ENCODE measurements around the gene TDRD6. TPM values are rescaled to one million over a fixed set of nuclear protein-coding genes. Genes with fewer than 3 reads are reported as not detected.

TDRD6 gene
- total and polyA plus RNA-seq, 10 of the 15 experiments (the other 5 are each of a cell fraction or from before 2014, with no cell fraction given) = not detected

DNA sequence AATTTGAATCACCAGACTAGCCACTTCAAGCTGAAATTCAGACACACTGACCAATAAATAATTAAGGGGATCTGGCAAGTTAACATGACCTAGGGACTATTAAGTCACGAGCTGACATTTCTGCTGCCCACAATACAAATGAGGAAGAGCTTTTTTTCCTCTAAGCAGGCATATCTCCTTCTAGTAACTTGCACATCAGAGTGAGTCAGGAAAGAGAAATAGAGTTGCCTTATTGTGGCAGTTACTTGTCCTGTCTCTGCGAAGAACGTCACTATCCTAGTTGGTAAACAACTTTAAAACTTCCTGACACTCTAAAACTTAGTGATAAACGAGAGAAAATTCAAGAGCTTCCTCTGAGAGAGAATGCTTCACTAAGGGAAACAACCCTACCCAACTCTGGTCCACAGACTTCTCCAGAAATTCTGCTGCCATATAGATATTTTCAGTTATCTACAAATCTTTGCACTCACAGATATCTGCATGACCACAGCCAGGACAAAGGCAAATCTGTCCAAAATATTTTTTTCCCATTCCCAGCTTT lies 43.3 kb downstream of the TDRD6 start:
- SMC1A ChIA-PET (ENCODE audit: uncharacterized antibody, unreplicated experiment) = no interaction called here
- in situ Hi-C loops (cut with MboI) = no loop called here
- no TSS peak for BruUV-seq (replicated peaks)

More for the DNA sequence above, 43.3 kb downstream of the TDRD6 start:
- Histone ChIP-seq H4K20me1 (ENCODE audit: control insufficient read depth, insufficient read depth) (no peaks in the 10 kb centered on the region; the same call in 1 of the 2 replicates), H3K9me3 (replicated peaks; ENCODE audit: control insufficient read depth, insufficient read depth, low read length) (no peaks in the 10 kb centered on the region), H3K27me3 (replicated peaks in 1 of 2; ENCODE audit: control insufficient read depth in 2 of 2, insufficient read depth in 2 of 2, low read length in 1 of 2) (peaks cover 3 to 4% of the 10 kb centered on the region in 2 experiments; a peak in 3 of 4 replicates), H3K4me2 (ENCODE audit: control insufficient read depth, insufficient read depth) (no peak overlapping the region), H2AFZ (ENCODE audit: control insufficient read depth, low read depth, low read length) (no peak overlapping the region), H3K4me3 (no peak overlapping the region), H3K27ac (ENCODE audit: control insufficient read depth, insufficient read depth) (no peak overlapping the region), H3K4me1 (ENCODE audit: control insufficient read depth, insufficient read depth, low read length) (no peaks in the 10 kb centered on the region), H3K9ac (ENCODE audit: control insufficient read depth, insufficient read depth, low read length) (no peak overlapping the region), H3K36me3 (ENCODE audit: control insufficient read depth in 2 of 2, insufficient read depth in 2 of 2, low read length in 1 of 2) (no peaks in the 10 kb centered on the region), H3K79me2 (ENCODE audit: control insufficient read depth, insufficient read depth, low read length) (no peaks in the 10 kb centered on the region)
- FAIRE-seq (no peak), DNase-seq (ENCODE audit: low read depth, low spot score) (no peak), ATAC-seq (no peak)
- intact Hi-C loops (cut with micrococcal nuclease; ENCODE audit: unreplicated experiment) = no loop called here
- TF ChIP-seq ZNF217 (IDR thresholded peaks at IDR 0.05) = no peak
- no peak for TF ChIP-seq NFYA (IDR thresholded peaks at IDR 0.05; ENCODE audit: borderline replicate concordance, low read depth, low read length)
- TF ChIP-seq RAD21 (IDR thresholded peaks at IDR 0.05; ENCODE audit: insufficient read depth, low read depth, low read length) = no peak
- no peak for TF ChIP-seq ZNF24 (IDR thresholded peaks at IDR 0.05)
- no peak for TF ChIP-seq LARP7 (IDR thresholded peaks at IDR 0.05)
- TF ChIP-seq, protein P1, sequence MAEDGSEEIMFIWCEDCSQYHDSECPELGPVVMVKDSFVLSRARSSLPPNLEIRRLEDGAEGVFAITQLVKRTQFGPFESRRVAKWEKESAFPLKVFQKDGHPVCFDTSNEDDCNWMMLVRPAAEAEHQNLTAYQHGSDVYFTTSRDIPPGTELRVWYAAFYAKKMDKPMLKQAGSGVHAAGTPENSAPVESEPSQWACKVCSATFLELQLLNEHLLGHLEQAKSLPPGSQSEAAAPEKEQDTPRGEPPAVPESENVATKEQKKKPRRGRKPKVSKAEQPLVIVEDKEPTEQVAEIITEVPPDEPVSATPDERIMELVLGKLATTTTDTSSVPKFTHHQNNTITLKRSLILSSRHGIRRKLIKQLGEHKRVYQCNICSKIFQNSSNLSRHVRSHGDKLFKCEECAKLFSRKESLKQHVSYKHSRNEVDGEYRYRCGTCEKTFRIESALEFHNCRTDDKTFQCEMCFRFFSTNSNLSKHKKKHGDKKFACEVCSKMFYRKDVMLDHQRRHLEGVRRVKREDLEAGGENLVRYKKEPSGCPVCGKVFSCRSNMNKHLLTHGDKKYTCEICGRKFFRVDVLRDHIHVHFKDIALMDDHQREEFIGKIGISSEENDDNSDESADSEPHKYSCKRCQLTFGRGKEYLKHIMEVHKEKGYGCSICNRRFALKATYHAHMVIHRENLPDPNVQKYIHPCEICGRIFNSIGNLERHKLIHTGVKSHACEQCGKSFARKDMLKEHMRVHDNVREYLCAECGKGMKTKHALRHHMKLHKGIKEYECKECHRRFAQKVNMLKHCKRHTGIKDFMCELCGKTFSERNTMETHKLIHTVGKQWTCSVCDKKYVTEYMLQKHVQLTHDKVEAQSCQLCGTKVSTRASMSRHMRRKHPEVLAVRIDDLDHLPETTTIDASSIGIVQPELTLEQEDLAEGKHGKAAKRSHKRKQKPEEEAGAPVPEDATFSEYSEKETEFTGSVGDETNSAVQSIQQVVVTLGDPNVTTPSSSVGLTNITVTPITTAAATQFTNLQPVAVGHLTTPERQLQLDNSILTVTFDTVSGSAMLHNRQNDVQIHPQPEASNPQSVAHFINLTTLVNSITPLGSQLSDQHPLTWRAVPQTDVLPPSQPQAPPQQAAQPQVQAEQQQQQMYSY (CRISPR knock-in tag; IDR thresholded peaks at IDR 0.05) = no peak
- no peak for TF ChIP-seq ASH2L (IDR thresholded peaks at IDR 0.05; ENCODE audit: borderline replicate concordance, low read depth)
- no peak for TF ChIP-seq TCF12 (IDR thresholded peaks at IDR 0.05; ENCODE audit: low read depth, low read length)
- TF ChIP-seq ZNF384 (IDR thresholded peaks at IDR 0.05; ENCODE audit: borderline replicate concordance, low read depth, low read length) = no peak
- TF ChIP-seq NR2F1 (conservative IDR thresholded peaks at IDR 0.05) = no peak
- TF ChIP-seq, protein P2, sequence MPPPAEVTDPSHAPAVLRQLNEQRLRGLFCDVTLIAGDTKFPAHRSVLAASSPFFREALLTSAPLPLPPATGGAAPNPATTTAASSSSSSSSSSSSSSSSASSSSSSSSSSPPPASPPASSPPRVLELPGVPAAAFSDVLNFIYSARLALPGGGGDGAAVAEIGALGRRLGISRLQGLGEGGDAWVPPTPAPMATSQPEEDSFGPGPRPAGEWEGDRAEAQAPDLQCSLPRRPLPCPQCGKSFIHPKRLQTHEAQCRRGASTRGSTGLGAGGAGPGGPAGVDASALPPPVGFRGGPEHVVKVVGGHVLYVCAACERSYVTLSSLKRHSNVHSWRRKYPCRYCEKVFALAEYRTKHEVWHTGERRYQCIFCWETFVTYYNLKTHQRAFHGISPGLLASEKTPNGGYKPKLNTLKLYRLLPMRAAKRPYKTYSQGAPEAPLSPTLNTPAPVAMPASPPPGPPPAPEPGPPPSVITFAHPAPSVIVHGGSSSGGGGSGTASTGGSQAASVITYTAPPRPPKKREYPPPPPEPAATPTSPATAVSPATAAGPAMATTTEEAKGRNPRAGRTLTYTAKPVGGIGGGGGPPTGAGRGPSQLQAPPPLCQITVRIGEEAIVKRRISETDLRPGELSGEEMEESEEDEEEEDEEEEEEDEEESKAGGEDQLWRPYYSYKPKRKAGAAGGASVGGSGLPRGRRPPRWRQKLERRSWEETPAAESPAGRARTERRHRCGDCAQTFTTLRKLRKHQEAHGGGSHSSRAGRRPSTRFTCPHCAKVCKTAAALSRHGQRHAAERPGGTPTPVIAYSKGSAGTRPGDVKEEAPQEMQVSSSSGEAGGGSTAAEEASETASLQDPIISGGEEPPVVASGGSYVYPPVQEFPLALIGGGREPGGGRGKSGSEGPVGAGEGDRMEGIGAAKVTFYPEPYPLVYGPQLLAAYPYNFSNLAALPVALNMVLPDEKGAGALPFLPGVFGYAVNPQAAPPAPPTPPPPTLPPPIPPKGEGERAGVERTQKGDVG (CRISPR knock-in tag; IDR thresholded peaks at IDR 0.05) = no peak
- TF ChIP-seq CBFB (IDR thresholded peaks at IDR 0.05; ENCODE audit: low read depth) = no peak
- TF ChIP-seq, protein P3, sequence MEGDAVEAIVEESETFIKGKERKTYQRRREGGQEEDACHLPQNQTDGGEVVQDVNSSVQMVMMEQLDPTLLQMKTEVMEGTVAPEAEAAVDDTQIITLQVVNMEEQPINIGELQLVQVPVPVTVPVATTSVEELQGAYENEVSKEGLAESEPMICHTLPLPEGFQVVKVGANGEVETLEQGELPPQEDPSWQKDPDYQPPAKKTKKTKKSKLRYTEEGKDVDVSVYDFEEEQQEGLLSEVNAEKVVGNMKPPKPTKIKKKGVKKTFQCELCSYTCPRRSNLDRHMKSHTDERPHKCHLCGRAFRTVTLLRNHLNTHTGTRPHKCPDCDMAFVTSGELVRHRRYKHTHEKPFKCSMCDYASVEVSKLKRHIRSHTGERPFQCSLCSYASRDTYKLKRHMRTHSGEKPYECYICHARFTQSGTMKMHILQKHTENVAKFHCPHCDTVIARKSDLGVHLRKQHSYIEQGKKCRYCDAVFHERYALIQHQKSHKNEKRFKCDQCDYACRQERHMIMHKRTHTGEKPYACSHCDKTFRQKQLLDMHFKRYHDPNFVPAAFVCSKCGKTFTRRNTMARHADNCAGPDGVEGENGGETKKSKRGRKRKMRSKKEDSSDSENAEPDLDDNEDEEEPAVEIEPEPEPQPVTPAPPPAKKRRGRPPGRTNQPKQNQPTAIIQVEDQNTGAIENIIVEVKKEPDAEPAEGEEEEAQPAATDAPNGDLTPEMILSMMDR (IDR thresholded peaks at IDR 0.05 in 2 of 3, conservative IDR thresholded peaks at IDR 0.05 in 1 of 3; ENCODE audit: control insufficient read depth in 2 of 3, extremely low read depth in 1 of 3, insufficient read depth in 1 of 3, low read depth in 3 of 3, low read length in 3 of 3) = no peak
- TF ChIP-seq RFX5 (IDR thresholded peaks at IDR 0.05; ENCODE audit: low read depth, low read length) = no peak
- ChIA-PET POLR2A (no interaction called here), RAD21 (ENCODE audit: unreplicated experiment) (interaction anchor here (0.6 kb wide), 1 partner anchor 305 kb away, joined by 3 read pairs; no protein-coding TSS in a partner anchor), CTCF (no interaction called here)
- WGBS (ENCODE audit: insufficient coverage, insufficient replicate concordance, low lambda C conversion rate, missing lambda C conversion rate) = 0% methylated on average over 4 of the region's 4 CpGs
